GM23338 (cell line): ENCODE data around the gene BBX. TPM values are rescaled to one million over a fixed set of nuclear protein-coding genes. Genes with fewer than 3 reads are reported as not detected.
A peak's percentile ranks its signal among the peaks of the same experiment; 100 is the strongest.

ENCODE experiments used
- ATAC-seq: fragments of 200-7000 bp; cut with Tn5 transposase; 3 replicates; pipeline ENCODE4 v1.9.1; 2020
- DNase-seq: peaks from one replicate; pipeline ENCODE4 v3.0.0-alpha.2; 2015; ENCODE audit warnings: low spot score
- H2AFZ ChIP-seq: fragments of 200-600 bp; sonication (generic); 2 replicates; pipeline ENCODE4 v1.8.0; 2016; ENCODE audit warnings: antibody characterized with exemption, mild to moderate bottlenecking, moderate library complexity
- H3F3A ChIP-seq: fragments of 200-600 bp; sonication (generic); replicated peaks from 2 replicates; pipeline ENCODE4 v1.8.0; 2017; ENCODE audit warnings: antibody characterized with exemption, mixed run types, low read depth
- H3K27ac ChIP-seq: fragments of 200-600 bp; sonication (generic); 2 replicates; pipeline ENCODE4 v1.6.1; 2016; ENCODE audit warnings: low read depth
- H3K27me3 ChIP-seq: fragments of 200-600 bp; sonication (generic); 2 replicates; pipeline ENCODE4 v1.8.0; 2016; ENCODE audit warnings: mild to moderate bottlenecking, mixed run types, moderate library complexity; ENCODE audit not compliant: insufficient read depth
- H3K36me3 ChIP-seq: fragments of 200-600 bp; sonication (generic); 2 replicates; pipeline ENCODE4 v1.8.0; 2016; ENCODE audit warnings: mild to moderate bottlenecking; ENCODE audit not compliant: insufficient read depth
- H3K4me1 ChIP-seq: fragments of 200-600 bp; sonication (generic); 2 replicates; pipeline ENCODE4 v1.8.0; 2016; ENCODE audit warnings: mild to moderate bottlenecking, moderate library complexity; ENCODE audit not compliant: insufficient read depth
- H3K4me2 ChIP-seq: fragments of 200-600 bp; sonication (generic); 2 replicates; pipeline ENCODE4 v1.7.1; 2017; ENCODE audit warnings: mixed run types
- H3K4me3 ChIP-seq: fragments of 200-600 bp; sonication (generic); 2 replicates; pipeline ENCODE4 v1.6.1; 2016; ENCODE audit warnings: mixed run types
- H3K79me2 ChIP-seq: fragments of 200-600 bp; sonication (generic); replicated peaks from 2 replicates; pipeline ENCODE4 v1.8.0; 2017; ENCODE audit warnings: mild to moderate bottlenecking; ENCODE audit not compliant: insufficient read depth
- H3K9me2 ChIP-seq: fragments of 200-600 bp; sonication (generic); 2 replicates; pipeline ENCODE4 v1.8.0; 2017; ENCODE audit not compliant: insufficient read depth
- H4K20me1 ChIP-seq: fragments of 200-600 bp; sonication (generic); replicated peaks from 2 replicates; pipeline ENCODE4 v1.8.0; 2017; ENCODE audit warnings: mild to moderate bottlenecking; ENCODE audit not compliant: insufficient read depth
- H3K27ac Mint-ChIP-seq: 2 replicates; pipeline ENCODE4 v1.8.0; 2020; ENCODE audit warnings: inconsistent platforms, mild to moderate bottlenecking, moderate library complexity, mixed read lengths
- H3K27me3 Mint-ChIP-seq: 3 replicates; pipeline ENCODE4 v1.8.0; 2022; ENCODE audit warnings: low read depth, mild to moderate bottlenecking, moderate library complexity, mixed read lengths, inconsistent platforms; ENCODE audit not compliant: insufficient read depth, poor library complexity
- H3K36me3 Mint-ChIP-seq: 3 replicates; pipeline ENCODE4 v1.8.0; 2021; ENCODE audit warnings: low read depth, mild to moderate bottlenecking, inconsistent platforms, moderate library complexity, mixed read lengths
- H3K4me1 Mint-ChIP-seq: 3 replicates; pipeline ENCODE4 v1.8.0; 2020; ENCODE audit warnings: mild to moderate bottlenecking, inconsistent platforms, mixed read lengths
- H3K4me3 Mint-ChIP-seq: 3 replicates; pipeline ENCODE4 v1.8.0; 2021; ENCODE audit warnings: moderate library complexity, mild to moderate bottlenecking, inconsistent platforms, mixed read lengths
- H3K9me3 Mint-ChIP-seq: 3 replicates; pipeline ENCODE4 v1.8.0; 2020; ENCODE audit warnings: moderate library complexity, mild to moderate bottlenecking, inconsistent platforms, mixed read lengths
- CREB1 ChIP-seq: fragments of 250-450 bp; sonication (Bioruptor Pico); IDR thresholded peaks from 2 replicates; pipeline ENCODE4 v1.5.0; 2020; ENCODE audit warnings: low read depth, mild to moderate bottlenecking, moderate library complexity
- CTCF ChIP-seq, 2 experiments: fragments of 200-600 bp in 1 of 2; sonication (generic) in 1 of 2; conservative IDR thresholded peaks; 2 replicates each; pipeline versions ENCODE4 v1.5.1 to v1.6.1; 2016 to 2017; ENCODE audit warnings: antibody characterized with exemption in 2 of 2, low read depth in 2 of 2, mild to moderate bottlenecking in 2 of 2, moderate library complexity in 1 of 2
- EZH2phosphoT487 ChIP-seq: fragments of 200-600 bp; sonication (generic); IDR thresholded peaks from one replicate; pipeline ENCODE4 v1.8.1; 2018; ENCODE audit warnings: antibody characterized with exemption; ENCODE audit not compliant: unreplicated experiment
- POLR2AphosphoS5 ChIP-seq: IDR thresholded peaks from 2 replicates; pipeline ENCODE4 v1.6.1; 2016; ENCODE audit warnings: antibody characterized with exemption, low read depth
- STAT1 ChIP-seq: IDR thresholded peaks from one replicate; pipeline ENCODE4 v1.6.1; 2016; ENCODE audit warnings: antibody characterized with exemption; ENCODE audit not compliant: unreplicated experiment
- ZNF114 ChIP-seq: fragments of 250-450 bp; sonication (Bioruptor Pico); IDR thresholded peaks from 2 replicates; pipeline ENCODE4 v1.5.0; 2020; ENCODE audit warnings: mild to moderate bottlenecking, moderate library complexity
- ZNF331 ChIP-seq: fragments of 250-450 bp; sonication (Bioruptor Pico); IDR thresholded peaks from 2 replicates; pipeline ENCODE4 v1.5.0; 2020; ENCODE audit warnings: low read depth, mild to moderate bottlenecking, moderate library complexity
- polyA plus RNA-seq: library from polyadenylated mRNA; unstranded; fragments of >200 nt; fragmentation: Nextera tagmentation; extraction: Ambion mirVana; gene quantifications from 2 replicates; pipeline ENCODE4 v1.2.1, GENCODE V29; 2016
- total RNA-seq: library from RNA; depleted of rRNA; stranded (reverse); fragments of >200 nt; shearing (Covaris generic); gene quantifications from 2 replicates; pipeline ENCODE4 v1.2.3, GENCODE V29; 2014

Gene BBX
- total and polyA plus RNA-seq, 2 experiments from 2014 or later, result 35.2 to 44.1 TPM

GRCh38 chr3:107846279-107846852 lies 323.6 kb downstream of the BBX start:
- H2AFZ ChIP-seq, result peak overlapping the region; percentile 70; the same call in 1 of the 2 replicates
- no peaks in the 10 kb centered on the region for H3K79me2 ChIP-seq
- H3K27ac ChIP-seq, result no peak overlapping the region
- ATAC-seq (peak; percentile 99), DNase-seq (peak; percentile 90)
- peaks cover 2% of the 10 kb centered on the region; the same call in 1 of the 2 replicates for H3K9me2 ChIP-seq
- H3K4me3 ChIP-seq, result no peak overlapping the region
- no peaks in the 10 kb centered on the region for H3K27me3 ChIP-seq
- TF ChIP-seq POLR2AphosphoS5, result no peak
- TF ChIP-seq EZH2phosphoT487, result no peak
- no peak for TF ChIP-seq CREB1 (CRISPR knock-in tag)
- TF ChIP-seq ZNF114, result no peak
- peak; percentile 73 to 94 for TF ChIP-seq CTCF (conservative IDR thresholded peaks at IDR 0.05; ENCODE audit: low read depth in 2 of 2)
- Mint-ChIP-seq H3K36me3 (no peaks in the 10 kb centered on the region), H3K27ac (no peak overlapping the region), H3K4me3 (no peak overlapping the region), H3K27me3 (no peaks in the 10 kb centered on the region), H3K9me3 (no peaks in the 10 kb centered on the region), H3K4me1 (peaks cover 18% of the 10 kb centered on the region)
- H3K36me3 ChIP-seq, result no peaks in the 10 kb centered on the region
- no peaks in the 10 kb centered on the region for H4K20me1 ChIP-seq
- H3K4me1 ChIP-seq, result peaks cover 2% of the 10 kb centered on the region; the same call in 1 of the 2 replicates
- no peaks in the 10 kb centered on the region for H3F3A ChIP-seq
- no peak overlapping the region for H3K4me2 ChIP-seq

- Mint-ChIP-seq H3K4me1 (peaks cover 10% of the 10 kb centered on the region), H3K27ac (no peak overlapping the region), H3K4me3 (no peak overlapping the region), H3K9me3 (peaks cover 4% of the 10 kb centered on the region; the same call in 1 of the 3 replicates), H3K27me3 (no peaks in the 10 kb centered on the region), H3K36me3 (no peaks in the 10 kb centered on the region)
- Histone ChIP-seq H3K36me3 (no peaks in the 10 kb centered on the region), H4K20me1 (no peaks in the 10 kb centered on the region), H3K4me3 (no peak overlapping the region), H3F3A (no peaks in the 10 kb centered on the region), H3K27me3 (no peaks in the 10 kb centered on the region), H3K9me2 (peaks cover 7% of the 10 kb centered on the region; the same call in 1 of the 2 replicates), H3K4me1 (no peaks in the 10 kb centered on the region), H3K4me2 (no peak overlapping the region), H3K79me2 (no peaks in the 10 kb centered on the region), H2AFZ (no peak overlapping the region), H3K27ac (no peak overlapping the region)
- ATAC-seq (no peak), DNase-seq (no peak)
- TF ChIP-seq ZNF114, result no peak
- no peak for TF ChIP-seq CTCF (conservative IDR thresholded peaks at IDR 0.05; ENCODE audit: low read depth in 2 of 2)
- TF ChIP-seq ZNF331 (CRISPR knock-in tag), result no peak
- no peak for TF ChIP-seq CREB1 (CRISPR knock-in tag)
- TF ChIP-seq STAT1, result no peak
Measured at GRCh38 chr3:107847791-107848190, 325.0 kb downstream of the BBX start.
